Tibial nerve (tissue), 4 donors: ENCODE data around the gene MTHFD1L. TPM values are rescaled to one million over a fixed set of nuclear protein-coding genes. Genes with fewer than 3 reads are reported as not detected.

Experiments
- DNase-seq, 2 donors: peaks; one replicate each; pipeline ENCODE4 v3.0.0-alpha.2; 2019; ENCODE audit warnings: low spot score in 2 of 2
- H3K27ac ChIP-seq, 4 donors: fragments of 200-600 bp; sonication (generic) in 3 of 4; one replicate each; pipeline ENCODE4 v1.5.1; 2017 to 2019; ENCODE audit warnings: mild to moderate bottlenecking in 1 of 4
- H3K27me3 ChIP-seq, 2 donors: fragments of 200-600 bp; sonication (generic) in 1 of 2; one replicate each; pipeline versions ENCODE4 v1.5.1 to v1.6.0; 2017 to 2019
- H3K36me3 ChIP-seq, 3 donors: fragments of 200-600 bp; sonication (generic); one replicate each; pipeline ENCODE4 v1.5.1; 2018 to 2019
- H3K4me1 ChIP-seq, 4 donors: fragments of 200-600 bp; sonication (generic) in 3 of 4; one replicate each; pipeline ENCODE4 v1.5.1; 2017 to 2019
- H3K4me3 ChIP-seq, 4 donors: fragments of 200-600 bp; sonication (generic) in 3 of 4; one replicate each; pipeline ENCODE4 v1.5.1; 2017 to 2019; ENCODE audit warnings: mild to moderate bottlenecking in 1 of 4, moderate library complexity in 1 of 4
- H3K9me3 ChIP-seq, 4 donors: fragments of 200-600 bp; sonication (generic) in 3 of 4; one replicate each; pipeline ENCODE4 v1.5.1; 2017 to 2019
- EP300 ChIP-seq, 2 donors: sonication (generic); formaldehyde crosslinking; IDR thresholded peaks; one replicate each; pipeline ENCODE4 v1.6.1; 2017; ENCODE audit warnings: antibody characterized with exemption in 2 of 2, mild to moderate bottlenecking in 1 of 2
- POLR2A ChIP-seq, 2 donors: fragments of 450-650 bp; IDR thresholded peaks; one replicate each; pipeline ENCODE4 v1.6.1; 2017; ENCODE audit warnings: antibody characterized with exemption in 2 of 2, mild to moderate bottlenecking in 2 of 2, moderate library complexity in 2 of 2
- WGBS, 2 donors: methylation state at CpG; one replicate each; pipeline ENCODE4 v1.1.5; 2018; 5-methylcytosine and 5-hydroxymethylcytosine counted together
- total RNA-seq, 4 donors: library from RNA; depleted of rRNA; stranded (reverse); fragments of >200 nt; gene quantifications; one replicate each; pipeline ENCODE4 v1.1.0, GENCODE V29; 2016
- TF ChIP-seq, protein P1 (sequence below), 5 experiments: fragments of 200-600 bp in 3 of 5; fragments of 450-650 bp in 2 of 5; sonication (generic) in 3 of 5; IDR thresholded peaks; one replicate each; pipeline ENCODE4 v1.5.1; 2016 to 2019; ENCODE audit warnings: antibody characterized with exemption in 5 of 5, mild to moderate bottlenecking in 3 of 5, moderate library complexity in 2 of 5

Gene MTHFD1L
- total RNA-seq, 4 donors from 2014 or later: 8.4 to 35.1 (median 13.1) TPM

DNA sequence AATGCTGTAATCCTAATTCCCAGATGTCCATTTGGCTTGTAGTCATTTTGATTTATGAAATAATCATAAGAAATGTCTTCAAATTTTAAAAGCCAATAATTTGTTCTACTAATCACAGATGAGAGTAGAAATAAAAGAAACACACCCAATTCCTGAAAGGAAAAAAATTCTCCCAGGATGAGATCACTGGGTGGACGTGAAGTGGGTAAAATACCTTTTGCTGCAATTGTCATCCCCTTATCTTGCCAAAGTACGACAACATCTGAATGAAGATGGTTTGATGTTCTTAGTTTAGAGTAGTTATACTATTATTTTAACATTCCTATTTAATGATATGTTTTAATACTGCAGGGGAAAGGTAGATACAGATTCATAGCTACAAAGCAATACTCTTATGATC lies 33.7 kb downstream of the MTHFD1L start:
- Histone ChIP-seq H3K9me3 (no peaks in the 10 kb centered on the region), H3K27me3 (no peaks in the 10 kb centered on the region), H3K36me3 (peaks cover 0 to 10% (median 0%) of the 10 kb centered on the region in 3 donors), H3K27ac (no peak overlapping the region), H3K4me3 (no peak overlapping the region), H3K4me1 (peaks cover 0 to 38% (median 5%) of the 10 kb centered on the region in 4 donors)
- WGBS, 2 donors: 78 to 84% methylated on average over 2 of the region's 2 CpGs
- TF ChIP-seq POLR2A (IDR thresholded peaks at IDR 0.05) (no peak), EP300 (IDR thresholded peaks at IDR 0.05) (no peak)
- TF ChIP-seq, protein P1, sequence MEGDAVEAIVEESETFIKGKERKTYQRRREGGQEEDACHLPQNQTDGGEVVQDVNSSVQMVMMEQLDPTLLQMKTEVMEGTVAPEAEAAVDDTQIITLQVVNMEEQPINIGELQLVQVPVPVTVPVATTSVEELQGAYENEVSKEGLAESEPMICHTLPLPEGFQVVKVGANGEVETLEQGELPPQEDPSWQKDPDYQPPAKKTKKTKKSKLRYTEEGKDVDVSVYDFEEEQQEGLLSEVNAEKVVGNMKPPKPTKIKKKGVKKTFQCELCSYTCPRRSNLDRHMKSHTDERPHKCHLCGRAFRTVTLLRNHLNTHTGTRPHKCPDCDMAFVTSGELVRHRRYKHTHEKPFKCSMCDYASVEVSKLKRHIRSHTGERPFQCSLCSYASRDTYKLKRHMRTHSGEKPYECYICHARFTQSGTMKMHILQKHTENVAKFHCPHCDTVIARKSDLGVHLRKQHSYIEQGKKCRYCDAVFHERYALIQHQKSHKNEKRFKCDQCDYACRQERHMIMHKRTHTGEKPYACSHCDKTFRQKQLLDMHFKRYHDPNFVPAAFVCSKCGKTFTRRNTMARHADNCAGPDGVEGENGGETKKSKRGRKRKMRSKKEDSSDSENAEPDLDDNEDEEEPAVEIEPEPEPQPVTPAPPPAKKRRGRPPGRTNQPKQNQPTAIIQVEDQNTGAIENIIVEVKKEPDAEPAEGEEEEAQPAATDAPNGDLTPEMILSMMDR (IDR thresholded peaks at IDR 0.05): no peak
- DNase-seq: no peak

DNA sequence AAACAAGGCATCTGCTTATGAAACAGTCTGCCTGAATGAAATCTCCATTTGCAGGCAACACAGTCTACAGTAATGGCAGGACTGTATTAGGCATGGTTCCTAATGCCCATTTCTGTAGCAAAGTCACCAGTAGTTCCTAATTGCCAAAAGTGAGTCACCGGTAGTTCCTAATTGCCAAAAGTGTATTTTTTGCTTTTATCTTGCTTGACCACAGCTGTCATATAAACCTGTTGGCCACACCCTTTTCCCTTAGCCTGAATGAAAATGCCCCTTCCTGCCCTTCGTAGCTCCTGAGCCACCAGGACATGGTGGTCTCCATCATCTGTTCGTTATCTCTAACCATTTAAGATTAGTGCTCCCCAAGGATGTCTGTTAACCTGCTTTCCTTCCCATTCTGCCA lies 34.5 kb downstream of the MTHFD1L start:
- Histone ChIP-seq H3K27ac (no peak overlapping the region), H3K4me1 (peaks cover 0 to 33% (median 2%) of the 10 kb centered on the region in 4 donors), H3K27me3 (no peaks in the 10 kb centered on the region), H3K9me3 (no peaks in the 10 kb centered on the region), H3K4me3 (no peak overlapping the region), H3K36me3 (peaks cover 0 to 10% (median 0%) of the 10 kb centered on the region in 3 donors)
- TF ChIP-seq, protein P1 (IDR thresholded peaks at IDR 0.05): no peak
- TF ChIP-seq POLR2A (IDR thresholded peaks at IDR 0.05) (no peak), EP300 (IDR thresholded peaks at IDR 0.05) (no peak)
- DNase-seq: no peak
- WGBS, 2 donors: 87 to 95% methylated on average over 3 of the region's 3 CpGs

DNA sequence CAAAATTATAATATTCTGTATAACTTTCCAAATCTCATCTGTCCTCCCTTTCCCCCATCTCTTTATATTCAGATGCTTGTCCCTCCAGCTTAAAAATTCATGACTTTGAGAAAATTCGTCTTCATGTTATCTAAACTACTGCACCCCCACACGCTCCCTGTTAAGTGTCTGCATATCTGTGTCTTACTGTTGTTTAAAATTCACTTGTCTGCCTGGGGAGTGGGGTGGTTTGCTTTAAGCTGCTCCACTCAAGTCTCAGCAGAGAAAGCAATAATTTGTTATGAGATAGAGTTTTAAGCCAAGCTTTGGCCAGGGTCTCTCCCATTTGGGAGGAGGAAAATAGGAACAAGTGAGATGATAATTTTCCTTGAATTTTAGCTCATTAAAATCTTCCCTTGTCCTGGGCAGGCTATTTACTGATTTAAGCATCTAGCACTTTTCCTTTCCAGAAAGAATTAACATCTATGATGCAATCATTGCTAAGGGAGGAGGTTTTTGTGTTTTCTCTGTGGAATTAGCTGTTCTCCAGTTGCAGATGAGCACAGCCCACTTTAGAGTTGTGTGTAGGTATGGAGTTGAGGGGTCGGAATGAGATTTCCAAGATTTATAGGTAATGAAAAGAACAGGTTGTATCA lies 36.8 kb downstream of the MTHFD1L start:
- Histone ChIP-seq H3K36me3 (peaks cover 0 to 10% (median 0%) of the 10 kb centered on the region in 3 donors), H3K27me3 (no peaks in the 10 kb centered on the region), H3K4me1 (peaks cover 0 to 38% (median 8%) of the 10 kb centered on the region in 4 donors), H3K27ac (peak overlapping the region in 1 of 4 donors; percentile 13), H3K4me3 (no peak overlapping the region), H3K9me3 (no peaks in the 10 kb centered on the region)
- no peak for DNase-seq
- peak in 1 of 2 donors; percentile 34 for TF ChIP-seq EP300 (IDR thresholded peaks at IDR 0.05)
- TF ChIP-seq, protein P1 (IDR thresholded peaks at IDR 0.05): no peak
- 62 to 63% methylated on average over 3 of the region's 3 CpGs for WGBS, 2 donors

DNA sequence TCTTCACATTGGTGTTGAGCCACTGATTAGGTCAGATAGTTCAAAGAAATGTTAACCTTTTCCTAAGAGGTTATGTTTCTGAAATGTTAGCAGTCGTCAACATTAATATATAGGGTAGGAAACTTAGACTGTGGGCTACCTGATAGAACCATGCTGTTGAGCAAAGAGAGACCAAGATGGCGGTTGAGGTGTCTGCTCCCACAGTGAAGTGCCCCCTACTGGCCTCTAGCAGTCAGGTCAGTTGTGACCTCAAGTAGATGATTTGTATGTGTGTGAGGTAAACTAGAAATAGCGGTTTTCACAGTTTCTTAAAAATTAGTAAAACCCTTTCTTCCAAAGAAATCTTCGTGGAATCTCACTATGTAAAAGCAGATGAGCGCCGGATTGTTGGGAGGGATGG lies 40.3 kb downstream of the MTHFD1L start:
- 98% methylated on average over 6 of the region's 6 CpGs for WGBS, 2 donors
- H3K4me1 ChIP-seq: peaks cover 0 to 39% (median 11%) of the 10 kb centered on the region in 4 donors
- TF ChIP-seq, protein P1 (IDR thresholded peaks at IDR 0.05): peak in 1 of 5 experiments; percentile 10
- TF ChIP-seq EP300 (IDR thresholded peaks at IDR 0.05): no peak
- H3K9me3 ChIP-seq: no peaks in the 10 kb centered on the region
- H3K27ac ChIP-seq: peak overlapping the region in 2 of 4 donors; percentile 77 to 86
- no peaks in the 10 kb centered on the region for H3K36me3 ChIP-seq
- no peaks in the 10 kb centered on the region for H3K27me3 ChIP-seq
- H3K4me3 ChIP-seq: no peak overlapping the region
- DNase-seq: no peak

DNA sequence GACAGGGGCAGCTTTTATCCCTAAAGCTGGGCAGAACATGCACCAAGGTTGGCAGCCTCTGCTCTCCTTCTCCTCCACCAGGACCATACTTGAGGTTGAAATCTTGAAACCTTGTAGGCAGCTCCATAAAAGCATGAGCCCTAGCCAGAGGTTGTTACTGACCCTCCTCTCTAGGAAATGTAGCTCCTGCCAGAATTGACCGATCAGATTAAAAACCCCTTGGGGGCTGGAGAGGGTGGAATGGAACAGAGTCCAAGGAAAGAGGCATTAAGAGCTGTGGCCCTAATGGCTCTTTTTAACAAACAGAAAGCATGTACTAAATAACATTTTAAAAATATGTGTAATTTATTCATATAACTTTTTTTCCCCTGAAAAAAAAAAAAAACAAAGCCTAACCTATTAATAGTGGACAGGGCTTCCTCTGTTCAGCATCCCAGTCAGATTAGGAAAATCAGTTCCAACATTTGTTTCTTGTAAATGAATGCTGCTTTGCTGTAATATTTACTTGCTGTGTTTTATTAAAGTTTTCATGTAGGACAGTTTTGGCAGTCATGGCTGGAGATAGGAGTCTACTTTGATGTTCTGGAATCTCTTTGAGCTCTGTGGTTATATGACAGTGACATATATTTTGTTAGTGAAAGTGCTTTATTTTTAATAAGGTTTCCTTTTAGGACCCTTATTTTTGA lies 41.3 kb downstream of the MTHFD1L start:
- DNase-seq: no peak
- TF ChIP-seq, protein P1 (IDR thresholded peaks at IDR 0.05): no peak
- TF ChIP-seq POLR2A (IDR thresholded peaks at IDR 0.05) (no peak), EP300 (IDR thresholded peaks at IDR 0.05) (no peak)
- H3K4me1 ChIP-seq: peaks cover 0 to 38% (median 11%) of the 10 kb centered on the region in 4 donors
- H3K4me3 ChIP-seq: no peak overlapping the region
- H3K36me3 ChIP-seq: peaks cover 0 to 4% (median 0%) of the 10 kb centered on the region in 3 donors
- 20 to 24% methylated on average over 1 of the region's 1 CpG for WGBS, 2 donors
- no peaks in the 10 kb centered on the region for H3K9me3 ChIP-seq
- H3K27ac ChIP-seq: peak overlapping the region; percentile 36 to 86 (median 66)
- H3K27me3 ChIP-seq: no peaks in the 10 kb centered on the region
